Right kidney (tissue), 1 donor: ENCODE results near the gene CASZ1.

Experiments used
- DNase-seq: peaks from one replicate; pipeline ENCODE4 v3.0.0-alpha.2; 2016

The CASZ1 gene

DNA sequence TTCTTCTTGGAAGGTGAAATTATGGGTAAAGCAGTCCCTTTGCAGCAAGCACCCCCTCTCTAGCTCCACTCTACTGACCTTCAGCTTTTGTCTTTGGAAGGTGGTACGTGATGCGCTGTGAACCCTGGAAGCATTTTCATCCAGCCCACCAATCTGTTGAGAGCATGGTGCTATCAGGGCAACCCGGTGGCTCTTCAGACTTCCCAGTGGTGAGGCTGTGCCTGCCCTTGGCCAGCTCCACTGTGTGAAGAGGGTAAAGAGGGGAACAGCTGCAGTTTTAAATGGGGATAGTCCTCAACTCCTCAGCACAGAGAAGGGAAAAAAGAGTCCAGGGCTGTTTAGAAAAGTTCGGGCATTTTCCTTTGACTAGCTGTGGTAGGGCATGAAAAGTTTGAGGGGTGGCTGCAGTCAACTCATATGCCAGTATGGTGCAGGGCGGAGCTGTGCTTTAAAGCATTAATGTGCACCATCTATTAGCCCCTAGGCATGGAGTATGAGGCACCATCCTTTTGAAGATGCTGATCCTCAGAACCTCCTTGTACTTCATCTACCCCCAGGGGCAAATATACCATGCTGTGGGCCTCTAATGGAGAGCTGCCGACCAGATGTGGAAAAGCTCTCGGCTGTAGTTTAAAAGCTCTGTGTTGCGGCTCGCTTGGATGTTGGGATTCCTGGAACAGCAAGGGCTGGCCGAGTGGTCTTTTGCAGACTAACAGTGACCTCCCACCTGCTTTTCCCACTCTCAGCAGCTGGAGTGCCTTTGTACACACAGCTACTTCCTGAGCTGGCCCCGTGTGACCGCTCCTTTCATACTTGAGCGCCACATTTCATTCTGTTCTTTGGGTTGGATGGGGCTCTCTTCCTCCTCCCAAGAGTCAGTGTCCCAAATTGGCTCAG is 198.7 kb downstream of the CASZ1 start:
- DNase-seq, result no peak

DNA sequence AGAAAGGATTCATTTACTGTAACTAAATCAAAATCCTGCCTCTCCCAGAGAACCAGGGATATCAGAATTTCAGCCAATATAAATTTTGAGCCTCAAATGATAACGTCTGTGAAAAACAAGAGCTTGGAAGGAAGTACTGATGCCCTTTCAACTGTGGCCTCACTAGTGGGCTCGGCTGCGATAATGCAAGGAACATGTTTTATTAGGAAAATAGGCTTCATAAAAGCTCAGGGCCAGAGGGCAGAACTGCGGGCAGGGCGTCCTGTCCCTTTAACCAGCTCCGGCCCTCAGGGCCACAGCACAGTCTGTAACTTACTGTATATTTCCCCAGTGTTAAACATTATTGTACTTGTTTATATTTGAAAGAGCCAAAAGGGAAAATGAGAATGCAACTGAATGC is 199.7 kb downstream of the CASZ1 start:
- DNase-seq, result no peak

DNA sequence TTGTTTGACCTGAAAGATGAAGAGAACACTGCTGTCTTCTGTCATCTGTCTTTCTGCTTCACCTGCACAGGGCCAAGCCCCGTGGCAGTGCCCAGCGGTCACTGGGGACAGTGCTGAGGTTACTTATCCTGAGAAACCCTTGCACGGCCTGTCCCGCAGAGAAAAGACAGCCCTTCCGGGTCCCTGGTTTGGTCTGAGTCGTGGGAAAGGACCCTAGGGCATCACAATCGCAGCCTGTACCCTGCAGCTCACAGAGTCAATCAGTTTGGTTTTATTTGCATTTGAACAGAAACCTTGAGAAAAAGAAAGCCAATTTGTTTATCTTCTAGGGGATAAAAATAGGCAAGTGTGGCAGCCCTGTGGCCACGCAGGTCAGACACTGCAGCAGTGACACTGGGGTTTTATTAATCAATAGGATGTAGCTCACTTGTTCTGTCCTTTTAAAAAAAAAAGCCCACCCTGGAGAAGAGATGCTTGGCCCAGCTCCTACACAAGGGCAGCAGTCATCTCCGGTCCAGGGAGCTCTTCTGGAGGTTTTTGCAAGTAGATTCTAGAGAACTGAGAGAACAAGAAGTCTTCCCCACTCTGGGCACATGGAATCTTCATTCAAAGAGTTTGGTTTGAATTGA is 201.7 kb downstream of the CASZ1 start:
- no peak for DNase-seq

DNA sequence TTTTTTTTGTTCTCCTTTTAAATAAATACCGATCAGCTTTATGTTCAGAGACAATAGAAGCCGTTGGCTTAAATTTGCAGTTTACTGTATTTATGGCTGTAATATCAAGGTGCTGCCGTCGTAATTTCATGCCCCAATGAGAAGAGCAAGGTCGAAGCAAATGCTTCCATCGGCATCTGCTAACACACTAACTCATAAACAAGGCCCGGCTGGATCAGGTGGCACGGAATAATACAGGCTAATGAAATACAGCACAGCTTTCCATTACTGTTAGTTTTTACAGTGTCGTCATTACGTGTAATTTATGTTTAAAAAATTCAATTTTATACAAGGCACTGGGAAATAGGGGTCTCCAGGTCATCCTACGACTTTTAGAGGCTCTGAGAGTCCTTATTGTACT is 202.7 kb downstream of the CASZ1 start:
- DNase-seq, result no peak

DNA sequence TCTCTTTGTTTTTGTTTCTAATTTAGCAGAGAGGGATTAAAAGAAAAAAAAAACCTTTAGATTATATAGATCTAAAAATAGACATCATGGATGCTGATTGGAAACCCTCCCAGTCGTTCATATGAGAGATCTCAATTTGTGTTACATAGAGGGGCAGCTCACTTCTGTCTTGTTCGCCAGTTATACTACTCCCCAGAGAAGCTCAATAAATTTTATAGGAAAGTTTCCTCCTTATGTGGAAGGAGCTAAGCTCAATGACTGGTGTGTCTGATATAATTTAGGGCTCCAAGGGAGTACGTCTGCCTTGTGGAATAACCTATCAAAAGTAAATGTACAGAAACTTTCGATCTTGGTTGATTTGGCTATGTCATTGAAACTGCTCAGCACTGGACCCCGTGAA is 204.1 kb downstream of the CASZ1 start:
- DNase-seq, result no peak

DNA sequence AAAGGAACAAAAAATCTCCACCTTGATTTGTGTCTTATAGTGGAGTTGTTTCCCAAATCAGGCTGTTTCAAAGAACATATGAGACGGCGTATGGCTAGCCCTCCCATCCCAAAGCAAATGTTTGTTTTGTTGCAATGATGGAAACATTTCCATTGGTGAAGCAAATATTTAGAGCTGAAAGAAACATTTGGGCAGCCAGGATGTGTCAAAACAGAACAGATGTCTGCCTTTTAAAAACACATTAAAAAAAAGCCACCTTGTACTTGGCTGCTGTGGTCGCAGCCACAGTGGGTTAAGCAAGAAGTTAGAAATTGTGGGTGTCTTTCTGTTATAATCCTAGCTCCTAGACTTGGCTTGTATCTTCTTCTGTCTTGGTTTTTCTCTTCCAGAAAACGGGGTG is 205.4 kb downstream of the CASZ1 start:
- DNase-seq, result no peak

DNA sequence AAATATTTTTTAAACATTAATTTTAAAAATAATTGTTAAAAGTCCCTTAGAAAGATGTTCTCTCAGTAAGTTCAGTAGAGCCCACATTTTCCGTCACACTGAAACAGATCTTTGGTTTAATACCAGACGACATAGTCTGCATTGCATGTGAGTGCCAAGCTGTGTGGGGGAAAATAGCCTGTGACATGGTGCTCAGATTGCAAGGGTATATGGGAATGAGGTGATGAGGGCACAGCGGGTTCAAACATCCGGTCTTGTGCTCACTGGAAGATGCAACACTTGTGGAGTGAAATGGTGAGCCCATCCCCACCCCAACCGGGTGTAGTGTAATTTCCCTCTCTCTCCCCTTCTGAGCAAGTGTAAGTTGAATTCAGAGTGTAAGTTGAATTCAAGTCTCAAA is 207.4 kb downstream of the CASZ1 start:
- no peak for DNase-seq

DNA sequence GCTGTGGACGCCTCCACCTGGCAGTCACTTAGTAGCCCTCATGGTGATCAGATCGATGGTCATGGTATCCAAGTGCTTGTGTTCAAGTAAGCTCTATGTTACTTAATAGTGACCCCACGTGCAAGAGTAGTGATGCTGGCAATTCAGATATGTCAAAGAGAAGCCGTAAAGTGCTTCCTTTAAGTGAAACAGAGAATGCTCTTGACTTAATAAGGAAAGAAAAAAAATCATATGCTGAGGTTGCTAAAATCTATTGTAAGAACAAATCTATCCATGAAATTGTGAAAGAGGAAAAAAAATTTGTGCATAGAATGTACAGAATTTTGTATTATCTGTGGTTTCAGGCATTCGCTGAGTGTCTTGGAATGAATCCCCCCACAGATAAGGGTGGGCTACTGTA is 207.8 kb downstream of the CASZ1 start:
- no peak for DNase-seq
